ENCODE measurements around the gene PRTFDC1. TPM values are rescaled to one million over a fixed set of nuclear protein-coding genes. Genes with fewer than 3 reads are reported as not detected.

PRTFDC1 gene
- total and polyA plus RNA-seq, 2 donors (not counting 3 experiments of a cell fraction or from before 2014, with no cell fraction given): 22.0 to 27.0 TPM

GRCh38 chr10:24821986-24822385, 130.4 kb downstream of the PRTFDC1 start:
- Histone ChIP-seq H3K9ac (replicated peaks; ENCODE audit: extremely low read depth, insufficient read depth, low read length) (no peak overlapping the region), H3K27ac (ENCODE audit: insufficient read depth, low read depth, low read length) (no peak overlapping the region), H3K4me1 (ENCODE audit: control insufficient read depth, extremely low read depth, insufficient read depth, low read length) (peaks cover 8% of the 10 kb centered on the region), H2AFZ (ENCODE audit: low read depth, low read length) (no peak overlapping the region), H3K4me2 (ENCODE audit: insufficient read depth, low read length) (no peak overlapping the region), H3K4me3 (replicated peaks in 1 of 3; ENCODE audit: insufficient read depth in 1 of 3, low read depth in 1 of 3, low read length in 3 of 3) (no peak overlapping the region), H3K9me1 (replicated peaks; ENCODE audit: control insufficient read depth, extremely low read depth, insufficient read depth, low read length) (no peaks in the 10 kb centered on the region), H4K20me1 (replicated peaks; ENCODE audit: control insufficient read depth, extremely low read depth, insufficient read depth, low read length) (no peaks in the 10 kb centered on the region), H3K79me2 (ENCODE audit: control insufficient read depth, insufficient read depth, low read length) (no peaks in the 10 kb centered on the region), H3K27me3 (ENCODE audit: control insufficient read depth in 2 of 2, insufficient read depth in 2 of 2, low read length in 2 of 2) (no peaks in the 10 kb centered on the region), H3K36me3 (ENCODE audit: control insufficient read depth in 2 of 2, extremely low read depth in 1 of 2, insufficient read depth in 2 of 2, low read length in 2 of 2) (no peaks in the 10 kb centered on the region), H3K9me3 (replicated peaks; ENCODE audit: control insufficient read depth, insufficient read depth, low read length) (no peaks in the 10 kb centered on the region)
- POLR2A ChIA-PET: no interaction called here
- dilution Hi-C loops (cut with MboI; ENCODE audit: extremely low pct_ligation_motif_present, low sequenced_read_pairs): no loop called here
- intact Hi-C loops (cut with micrococcal nuclease): no loop called here
- DNase-seq (ENCODE audit: low read depth, low spot score) (no peak), FAIRE-seq (no peak)
- TF ChIP-seq JUN (IDR thresholded peaks at IDR 0.05; ENCODE audit: borderline replicate concordance, insufficient read depth, insufficient read length, low read depth) (no peak), EZH2 (IDR thresholded peaks at IDR 0.05; ENCODE audit: borderline replicate concordance, low read depth, low read length, severe bottlenecking) (no peak), POLR2A (IDR thresholded peaks at IDR 0.05; ENCODE audit: low read depth, low read length) (no peak), POLR2AphosphoS5 (IDR thresholded peaks at IDR 0.05; ENCODE audit: insufficient read depth, low read depth, low read length) (no peak), CTCF (IDR thresholded peaks at IDR 0.05; ENCODE audit: extremely low read depth in 1 of 2, insufficient read depth in 1 of 2, low read depth in 1 of 2, low read length in 2 of 2) (no peak), FOS (IDR thresholded peaks at IDR 0.05; ENCODE audit: borderline replicate concordance, insufficient read depth, low read length) (no peak), MAX (IDR thresholded peaks at IDR 0.05; ENCODE audit: insufficient read depth, insufficient read length) (no peak), GATA2 (IDR thresholded peaks at IDR 0.05; ENCODE audit: insufficient read depth, insufficient read length, low read depth, low read length) (no peak), MYC (IDR thresholded peaks at IDR 0.05; ENCODE audit: low read depth, low read length) (no peak)
- CTCF ChIA-PET: no interaction called here
- BruUV-seq (replicated peaks): no TSS peak

Measured in endothelial cell of umbilical vein (primary cell).